ENCODE results near the gene POU2AF3. TPM values are rescaled to one million over a fixed set of nuclear protein-coding genes. Genes with fewer than 3 reads are reported as not detected.
"Not testable (repeated sequence)": the region's sequence is repeated elsewhere in the genome, so short reads cannot be mapped to it uniquely, and the experiment has no call there.

Gene POU2AF3
- polyA plus RNA-seq (2014; cell fraction: cytosol; rRNA removed) = not detected in 2 replicates
- not detected in 2 replicates for polyA plus RNA-seq (2014; cell fraction: nucleus; rRNA removed)

- no peak for DNase-seq (ENCODE audit: low spot score)
Observed at GRCh38 chr11:111298413-111299100, at the start of gene POU2AF3. Gene POU2AF3 (plus strand): TSS chr11:111298546. CDS start chr11:111298582, 36 bp downstream.

- no peak for DNase-seq (ENCODE audit: low spot score)
Observed at GRCh38 chr11:111250936-111251335, 47.4 kb upstream of the POU2AF3 start.

- no peak for DNase-seq (ENCODE audit: low spot score)
Observed at GRCh38 chr11:111253131-111253530, 45.2 kb upstream of the POU2AF3 start.

- no peak for DNase-seq (ENCODE audit: low spot score)
Observed at GRCh38 chr11:111253630-111254029, 44.7 kb upstream of the POU2AF3 start.

GRCh38 chr11:111258046-111258445 lies 40.3 kb upstream of the POU2AF3 start:
- no peak for DNase-seq (ENCODE audit: low spot score)

- DNase-seq (ENCODE audit: low spot score) = no peak
Observed at GRCh38 chr11:111259896-111260295, 38.5 kb upstream of the POU2AF3 start.

GRCh38 chr11:111260811-111261210 lies 37.5 kb upstream of the POU2AF3 start:
- no peak for DNase-seq (ENCODE audit: low spot score)

GRCh38 chr11:111264646-111265045 lies 33.7 kb upstream of the POU2AF3 start:
- DNase-seq (ENCODE audit: low spot score) = no peak

- no peak for DNase-seq (ENCODE audit: low spot score)
Observed at GRCh38 chr11:111265421-111265820, 32.9 kb upstream of the POU2AF3 start.

- DNase-seq (ENCODE audit: low spot score) = not testable (repeated sequence)
Observed at GRCh38 chr11:111268303-111268702, 30.0 kb upstream of the POU2AF3 start.

GRCh38 chr11:111269146-111269868 lies 29.0 kb upstream of the POU2AF3 start:
- DNase-seq (ENCODE audit: low spot score) = no peak

GRCh38 chr11:111272420-111272819 lies 25.9 kb upstream of the POU2AF3 start:
- no peak for DNase-seq (ENCODE audit: low spot score)

- DNase-seq (ENCODE audit: low spot score) = no peak
Observed at GRCh38 chr11:111282562-111283075, 15.7 kb upstream of the POU2AF3 start.

- DNase-seq (ENCODE audit: low spot score) = peak; percentile 5
Observed at GRCh38 chr11:111283945-111284481, 14.3 kb upstream of the POU2AF3 start.

- DNase-seq (ENCODE audit: low spot score) = no peak
Observed at GRCh38 chr11:111285189-111286091, 12.9 kb upstream of the POU2AF3 start.

- no peak for DNase-seq (ENCODE audit: low spot score)
Observed at GRCh38 chr11:111291764-111292163, 6.6 kb upstream of the POU2AF3 start.

GRCh38 chr11:111292408-111292807 lies 5.9 kb upstream of the POU2AF3 start:
- DNase-seq (ENCODE audit: low spot score) = not testable (repeated sequence)

GRCh38 chr11:111296196-111296595 lies 2.1 kb upstream of the POU2AF3 start:
- no peak for DNase-seq (ENCODE audit: low spot score)

GRCh38 chr11:111297696-111298095 lies 650 bp upstream of the POU2AF3 start:
- no peak for DNase-seq (ENCODE audit: low spot score)

- no peak for DNase-seq (ENCODE audit: low spot score)
Observed at GRCh38 chr11:111299101-111300026, 1.0 kb downstream of the POU2AF3 start.

All from SK-N-DZ (cell line).